Trophoblast cell (in vitro differentiated cells and primary cell): ENCODE measurements around the gene XRCC1.

ENCODE experiments used
- DNase-seq, 2 donors: peaks; one replicate each; pipeline ENCODE4 v3.0.0-alpha.2; 2016
- H2AFZ ChIP-seq: 2 replicates; pipeline ENCODE4 v1.6.1; 2013; ENCODE audit warnings: low read length, moderate library complexity, mild to moderate bottlenecking; ENCODE audit not compliant: insufficient read depth, poor library complexity
- H2AK5ac ChIP-seq: 2 replicates; pipeline ENCODE4 v1.6.1; 2013; ENCODE audit warnings: mild to moderate bottlenecking, low read length
- H2BK120ac ChIP-seq: 2 replicates; pipeline ENCODE4 v1.6.1; 2013; ENCODE audit warnings: low read length, mild to moderate bottlenecking, moderate library complexity; ENCODE audit not compliant: insufficient read depth, poor library complexity
- H2BK12ac ChIP-seq: 2 replicates; pipeline ENCODE4 v1.6.1; 2013; ENCODE audit warnings: mild to moderate bottlenecking, low read length, moderate library complexity
- H2BK5ac ChIP-seq: 2 replicates; pipeline ENCODE4 v1.6.1; 2013; ENCODE audit warnings: low read length, low read depth, moderate library complexity, mild to moderate bottlenecking; ENCODE audit not compliant: poor library complexity
- H3K14ac ChIP-seq: 2 replicates; pipeline ENCODE4 v1.6.1; 2013; ENCODE audit warnings: mild to moderate bottlenecking, low read length
- H3K18ac ChIP-seq: 2 replicates; pipeline ENCODE4 v1.6.1; 2013; ENCODE audit warnings: mild to moderate bottlenecking, low read length
- H3K23ac ChIP-seq: 2 replicates; pipeline ENCODE4 v1.6.1; 2013; ENCODE audit warnings: low read length
- H3K27ac ChIP-seq: 2 replicates; pipeline ENCODE4 v1.5.1; 2013; ENCODE audit warnings: low read depth, mild to moderate bottlenecking, inconsistent platforms, low read length, moderate library complexity
- H3K27me3 ChIP-seq: 2 replicates; pipeline ENCODE4 v1.6.1; 2013; ENCODE audit warnings: inconsistent platforms, mild to moderate bottlenecking, low read length, moderate library complexity; ENCODE audit not compliant: insufficient read depth
- H3K36me3 ChIP-seq, 2 experiments: 1 replicate in 1 of 2; 2 replicates in 1 of 2; pipeline ENCODE4 v1.6.1; 2013; ENCODE audit warnings: low read length in 2 of 2, mild to moderate bottlenecking in 2 of 2, moderate library complexity in 1 of 2; ENCODE audit not compliant: insufficient read depth in 2 of 2, control insufficient read depth in 1 of 2
- H3K4ac ChIP-seq: 2 replicates; pipeline ENCODE4 v1.6.1; 2013; ENCODE audit warnings: low read depth, mild to moderate bottlenecking, low read length, moderate library complexity
- H3K4me1 ChIP-seq, 2 experiments: 1 replicate in 1 of 2; 2 replicates in 1 of 2; pipeline ENCODE4 v1.6.1; 2013; ENCODE audit warnings: low read length in 2 of 2, mild to moderate bottlenecking in 2 of 2, moderate library complexity in 1 of 2; ENCODE audit not compliant: insufficient read depth in 2 of 2, control insufficient read depth in 1 of 2
- H3K4me2 ChIP-seq: 2 replicates; pipeline ENCODE4 v1.6.1; 2013; ENCODE audit warnings: inconsistent platforms, mild to moderate bottlenecking, low read length, moderate library complexity
- H3K4me3 ChIP-seq: 2 replicates; pipeline ENCODE4 v1.5.1; 2013; ENCODE audit warnings: mild to moderate bottlenecking, low read depth, low read length, inconsistent platforms
- H3K79me1 ChIP-seq: one replicate; pipeline ENCODE4 v1.6.1; 2013; ENCODE audit warnings: low read length
- H3K79me2 ChIP-seq: 2 replicates; pipeline ENCODE4 v1.6.1; 2013; ENCODE audit warnings: low read length, mild to moderate bottlenecking; ENCODE audit not compliant: control insufficient read depth, insufficient read depth, poor library complexity
- H3K9ac ChIP-seq: 2 replicates; pipeline ENCODE4 v1.6.1; 2013; ENCODE audit warnings: mild to moderate bottlenecking, low read length
- H3K9me3 ChIP-seq: 2 replicates; pipeline ENCODE4 v1.6.1; 2013; ENCODE audit warnings: low read depth, mild to moderate bottlenecking, control low read depth, inconsistent platforms, low read length; ENCODE audit not compliant: insufficient read depth
- H4K12ac ChIP-seq: 2 replicates; pipeline ENCODE4 v1.6.1; 2013; ENCODE audit warnings: low read depth, mild to moderate bottlenecking, low read length, moderate library complexity
- H4K8ac ChIP-seq: 2 replicates; pipeline ENCODE4 v1.6.1; 2013; ENCODE audit warnings: low read depth, mild to moderate bottlenecking, low read length, moderate library complexity
- H4K91ac ChIP-seq: one replicate; pipeline ENCODE4 v1.6.1; 2013; ENCODE audit warnings: low read depth, mild to moderate bottlenecking, low read length, moderate library complexity
- WGBS: extraction: QIAGEN DNeasy Blood & Tissue Kit; methylation state at CpG from one replicate; pipeline ENCODE4 v1.1.7; 2013; ENCODE audit warnings: missing lambda C conversion rate; ENCODE audit not compliant: insufficient read length, insufficient coverage; ENCODE audit errors: extremely low coverage; 5-methylcytosine and 5-hydroxymethylcytosine counted together

The XRCC1 gene

DNA sequence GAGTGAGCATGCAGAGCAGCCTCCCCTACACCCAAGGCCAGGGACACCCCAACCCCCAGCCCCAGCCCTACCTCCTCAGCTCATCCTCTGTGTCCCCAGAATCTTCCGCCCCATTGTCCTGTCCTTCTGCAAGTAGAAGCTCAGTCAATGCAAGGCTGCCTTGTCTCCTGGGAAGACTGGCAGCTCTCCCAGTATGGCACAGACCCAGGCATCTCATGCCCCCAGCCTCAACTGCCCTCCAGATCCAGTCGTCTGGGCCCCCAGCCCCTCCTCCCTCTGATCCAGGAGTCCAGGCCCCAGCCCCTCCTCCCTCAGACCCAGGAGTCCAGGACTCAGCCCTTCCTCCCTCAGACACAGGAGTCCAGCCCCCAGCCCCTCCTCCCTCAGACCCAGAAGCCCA lies 29.3 kb downstream of the XRCC1 start:
- H4K8ac ChIP-seq: no peak overlapping the region
- peaks cover 53 to 68% of the 10 kb centered on the region in 2 experiments for H3K36me3 ChIP-seq
- no peak overlapping the region for H3K9ac ChIP-seq
- H3K4ac ChIP-seq: no peak overlapping the region
- H4K91ac ChIP-seq: no peak overlapping the region
- H2BK12ac ChIP-seq: no peak overlapping the region
- no peaks in the 10 kb centered on the region for H3K4me1 ChIP-seq
- WGBS: no CpG with 5 or more reads among the region's 2 CpGs
- no peaks in the 10 kb centered on the region for H3K27me3 ChIP-seq
- H2BK5ac ChIP-seq: no peak overlapping the region
- no peak overlapping the region for H3K18ac ChIP-seq
- no peak overlapping the region for H3K23ac ChIP-seq
- H3K4me2 ChIP-seq: no peak overlapping the region
- no peak overlapping the region for H3K14ac ChIP-seq
- no peak overlapping the region for H4K12ac ChIP-seq
- no peaks in the 10 kb centered on the region for H3K79me2 ChIP-seq
- H3K79me1 ChIP-seq: no peaks in the 10 kb centered on the region
- no peak overlapping the region for H2AFZ ChIP-seq
- H2BK120ac ChIP-seq: no peak overlapping the region
- no peak for DNase-seq
- peaks cover 4% of the 10 kb centered on the region for H3K9me3 ChIP-seq
- H2AK5ac ChIP-seq: no peak overlapping the region
- H3K4me3 ChIP-seq: no peak overlapping the region
- H3K27ac ChIP-seq: no peak overlapping the region

GRCh38 chr19:43545276-43545675 lies 30.1 kb downstream of the XRCC1 start:
- Histone ChIP-seq H3K4me3 (no peak overlapping the region), H3K79me1 (no peaks in the 10 kb centered on the region), H2BK120ac (no peak overlapping the region), H2BK5ac (no peak overlapping the region), H3K4me2 (no peak overlapping the region), H3K27ac (no peak overlapping the region), H3K14ac (no peak overlapping the region), H3K23ac (no peak overlapping the region), H4K8ac (no peak overlapping the region), H3K9me3 (peaks cover 4% of the 10 kb centered on the region), H4K91ac (no peak overlapping the region), H4K12ac (no peak overlapping the region), H3K27me3 (no peaks in the 10 kb centered on the region), H3K18ac (no peak overlapping the region), H2AFZ (no peak overlapping the region), H3K4me1 (no peaks in the 10 kb centered on the region), H2BK12ac (no peak overlapping the region), H3K9ac (no peak overlapping the region), H3K79me2 (no peaks in the 10 kb centered on the region), H3K4ac (no peak overlapping the region), H2AK5ac (no peak overlapping the region), H3K36me3 (peaks cover 55 to 69% of the 10 kb centered on the region in 2 experiments)
- no CpG with 5 or more reads among the region's 5 CpGs for WGBS
- no peak for DNase-seq

GRCh38 chr19:43544077-43544476 lies 31.2 kb downstream of the XRCC1 start:
- no peaks in the 10 kb centered on the region for H3K79me1 ChIP-seq
- H2BK120ac ChIP-seq: no peak overlapping the region
- H3K4me3 ChIP-seq: no peak overlapping the region
- peaks cover 4% of the 10 kb centered on the region for H3K9me3 ChIP-seq
- no peaks in the 10 kb centered on the region for H3K27me3 ChIP-seq
- H3K23ac ChIP-seq: no peak overlapping the region
- no peak overlapping the region for H3K14ac ChIP-seq
- WGBS: no CpG with 5 or more reads among the region's 9 CpGs
- no peak overlapping the region for H2AFZ ChIP-seq
- H2AK5ac ChIP-seq: no peak overlapping the region
- H4K12ac ChIP-seq: no peak overlapping the region
- no peak overlapping the region for H4K8ac ChIP-seq
- H3K4ac ChIP-seq: no peak overlapping the region
- peaks cover 57 to 70% of the 10 kb centered on the region in 2 experiments for H3K36me3 ChIP-seq
- no peak overlapping the region for H3K9ac ChIP-seq
- H2BK5ac ChIP-seq: no peak overlapping the region
- H3K79me2 ChIP-seq: no peaks in the 10 kb centered on the region
- H4K91ac ChIP-seq: no peak overlapping the region
- no peaks in the 10 kb centered on the region for H3K4me1 ChIP-seq
- no peak overlapping the region for H3K18ac ChIP-seq
- no peak overlapping the region for H3K27ac ChIP-seq
- no peak for DNase-seq
- no peak overlapping the region for H3K4me2 ChIP-seq
- H2BK12ac ChIP-seq: no peak overlapping the region

DNA sequence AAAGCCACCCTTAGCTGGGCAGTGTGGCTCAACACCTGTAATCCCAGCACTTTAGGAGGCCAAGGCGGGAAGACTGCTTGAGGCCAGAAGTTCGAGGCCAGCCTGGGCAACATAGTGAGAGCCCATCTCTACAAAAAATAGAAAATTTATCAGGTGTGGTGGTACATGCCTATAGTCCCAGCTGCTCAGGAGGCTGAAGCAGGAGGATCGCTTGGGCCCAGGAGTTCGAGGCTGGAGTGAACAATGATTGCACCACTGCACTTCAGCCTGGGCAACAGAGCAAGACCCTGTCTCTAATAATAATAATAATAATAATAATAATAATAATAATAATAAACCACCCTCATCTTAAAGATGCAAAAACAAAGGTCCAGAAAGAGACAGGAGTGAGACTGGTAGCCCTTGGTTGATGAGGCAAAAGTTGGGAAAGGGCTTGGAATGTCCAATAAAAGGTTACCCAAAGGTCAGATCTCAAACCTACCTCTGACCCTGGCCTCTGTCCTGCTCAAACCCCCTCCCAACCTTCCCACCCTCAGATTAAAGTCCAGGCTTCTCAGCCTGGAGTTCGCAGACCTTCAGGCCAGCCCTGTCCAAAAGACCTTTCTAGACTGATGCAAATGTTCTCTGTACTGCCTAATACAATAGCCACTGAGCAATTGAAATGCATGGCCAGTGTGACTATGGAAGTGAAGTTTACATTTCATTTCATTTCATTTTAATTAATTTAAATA lies 33.2 kb downstream of the XRCC1 start:
- no peak overlapping the region for H3K23ac ChIP-seq
- no CpG with 5 or more reads among the region's 5 CpGs for WGBS
- H3K27me3 ChIP-seq: no peaks in the 10 kb centered on the region
- no peak overlapping the region for H2BK5ac ChIP-seq
- H4K12ac ChIP-seq: no peak overlapping the region
- no peak overlapping the region for H2BK12ac ChIP-seq
- no peak overlapping the region for H3K9ac ChIP-seq
- no peak overlapping the region for H4K91ac ChIP-seq
- H3K4me2 ChIP-seq: no peak overlapping the region
- no peak overlapping the region for H3K4ac ChIP-seq
- DNase-seq: no peak
- no peak overlapping the region for H2AFZ ChIP-seq
- H2BK120ac ChIP-seq: no peak overlapping the region
- no peak overlapping the region for H4K8ac ChIP-seq
- no peak overlapping the region for H2AK5ac ChIP-seq
- H3K9me3 ChIP-seq: peaks cover 4% of the 10 kb centered on the region
- H3K79me1 ChIP-seq: no peaks in the 10 kb centered on the region
- no peak overlapping the region for H3K27ac ChIP-seq
- H3K4me3 ChIP-seq: no peak overlapping the region
- H3K4me1 ChIP-seq: no peaks in the 10 kb centered on the region
- H3K36me3 ChIP-seq: peaks cover 64 to 81% of the 10 kb centered on the region in 2 experiments
- H3K79me2 ChIP-seq: no peaks in the 10 kb centered on the region
- no peak overlapping the region for H3K14ac ChIP-seq
- no peak overlapping the region for H3K18ac ChIP-seq
